BJ (cell line): ENCODE results near the gene HADHB. TPM values are rescaled to one million over a fixed set of nuclear protein-coding genes. Genes with fewer than 3 reads are reported as not detected.
A peak's percentile ranks its signal among the peaks of the same experiment; 100 is the strongest.

Experiments
- CTCF ChIA-PET: fragments of 350-600 bp; formaldehyde crosslinking; extraction: SDS; loops from one replicate; lab custom pipeline; 2021; ENCODE audit warnings: antibody characterized with exemption, inconsistent platforms; lab: Yijun Ruan, JAX
- POLR2A ChIA-PET: fragments of 300-600 bp; sonication (Branson Sonifier 250); formaldehyde crosslinking; extraction: SDS; loops from one replicate; lab custom pipeline; 2021; ENCODE audit warnings: antibody characterized with exemption; lab: Charles Lee
- DNase-seq: peaks from one replicate; pipeline ENCODE4 v3.0.0-alpha.2; 2011; ENCODE audit warnings: low read depth
- H3K27me3 ChIP-seq: 2 replicates; pipeline ENCODE4 v1.6.0; 2011; ENCODE audit warnings: low read length; ENCODE audit not compliant: control insufficient read depth, insufficient read depth
- H3K36me3 ChIP-seq: 2 replicates; pipeline ENCODE4 v1.5.1; 2011; ENCODE audit warnings: low read length; ENCODE audit not compliant: control insufficient read depth, insufficient read depth
- H3K4me3 ChIP-seq: 2 replicates; pipeline ENCODE4 v1.5.1; 2011; ENCODE audit warnings: low read depth, mild to moderate bottlenecking, control low read depth, low read length
- polyA minus RNA-seq: library from RNA; depleted of rRNA, polyadenylated mRNA; stranded (reverse); fragments of >200 nt; gene quantifications from 2 replicates; pipeline ENCODE4 v1.2.3, GENCODE V29; 2011; rRNA and poly(A)+ RNA removed
- polyA plus RNA-seq: library from polyadenylated mRNA; depleted of rRNA; stranded (reverse); fragments of >200 nt; gene quantifications from 2 replicates; pipeline ENCODE4 v1.2.3, GENCODE V29; 2011; rRNA removed
- TF ChIP-seq, protein P1 (sequence below): IDR thresholded peaks from 2 replicates; pipeline ENCODE4 v1.5.1; 2011; ENCODE audit warnings: low read depth, mild to moderate bottlenecking, control low read depth, inconsistent platforms, low read length, moderate library complexity; ENCODE audit not compliant: insufficient read depth

HADHB gene
- polyA plus RNA-seq (99.4 and 144 TPM in 2 replicates), polyA minus RNA-seq (69.6 and 92.9 TPM in 2 replicates)

DNA sequence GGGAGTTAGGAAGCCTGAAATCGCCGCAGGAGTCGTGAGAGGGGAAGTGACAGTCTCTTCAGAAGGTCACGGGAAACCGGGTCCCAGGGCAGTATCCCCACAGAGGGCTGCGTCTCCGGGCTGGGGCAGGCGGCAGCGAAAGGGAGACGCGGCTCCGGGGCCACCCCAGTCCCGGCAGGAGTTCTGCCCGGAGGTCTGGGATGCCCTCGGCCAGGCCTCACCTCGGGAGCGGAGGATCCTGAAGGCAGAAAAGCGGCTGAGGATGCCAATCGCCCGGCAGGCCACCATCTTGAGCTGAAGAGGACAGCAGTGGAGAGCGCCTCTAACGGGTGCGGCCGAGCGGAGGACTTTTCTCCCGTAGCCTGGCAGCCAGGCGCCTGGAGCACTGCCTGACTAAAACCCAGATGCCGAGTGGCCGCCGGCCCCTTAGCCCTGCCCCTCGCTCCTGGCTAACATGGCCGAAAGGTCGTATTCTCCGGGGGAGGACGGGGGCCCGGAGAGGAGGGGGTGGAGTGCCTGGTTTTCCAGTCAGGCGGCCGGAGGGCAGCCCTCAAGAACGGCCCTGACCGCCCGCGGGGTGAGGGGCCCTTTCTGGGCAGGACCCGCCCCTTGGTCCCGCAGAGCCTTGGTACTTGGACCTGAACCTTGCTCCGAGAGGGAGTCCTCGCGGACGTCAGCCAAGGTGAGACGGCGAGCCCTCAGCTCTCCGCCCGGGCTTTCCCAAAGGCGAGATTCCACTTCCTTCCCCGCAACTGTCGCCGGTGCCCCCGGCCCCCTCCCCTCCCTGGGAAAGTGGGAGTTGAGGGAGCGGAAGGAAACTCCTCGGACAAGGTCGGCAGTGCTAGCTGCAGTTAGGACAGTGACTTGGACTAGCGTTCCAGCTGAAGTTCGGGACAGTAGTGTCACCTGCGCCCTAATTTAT lies at the start of gene HADHB, which contains the start of gene HADHA:
HADHB (plus strand) TSS at position 631 of the 922 bp plus-strand sequence. CDS start 9,316 bp downstream, outside the sequence.
HADHA (minus strand) TSS at position 324 of the 922 bp plus-strand sequence; CDS start at position 288, 36 bp downstream.
- DNase-seq = peak; percentile 53
- POLR2A ChIA-PET = interaction anchor here (0.6 kb wide), 1 partner anchor 85 kb away, joined by 3 read pairs; no protein-coding TSS in a partner anchor
- H3K36me3 ChIP-seq = no peaks in the 10 kb centered on the region
- peak within 1 kb of the TSS; percentile 72 for H3K4me3 ChIP-seq
- H3K27me3 ChIP-seq = no peaks in the 10 kb centered on the region
- CTCF ChIA-PET = interaction anchor here (0.6 to 2.1 kb wide), 10 partner anchors 7 to 333 kb away, joined by 3 to 8 read pairs (median 3); no protein-coding TSS in a partner anchor
- TF ChIP-seq, protein P1, sequence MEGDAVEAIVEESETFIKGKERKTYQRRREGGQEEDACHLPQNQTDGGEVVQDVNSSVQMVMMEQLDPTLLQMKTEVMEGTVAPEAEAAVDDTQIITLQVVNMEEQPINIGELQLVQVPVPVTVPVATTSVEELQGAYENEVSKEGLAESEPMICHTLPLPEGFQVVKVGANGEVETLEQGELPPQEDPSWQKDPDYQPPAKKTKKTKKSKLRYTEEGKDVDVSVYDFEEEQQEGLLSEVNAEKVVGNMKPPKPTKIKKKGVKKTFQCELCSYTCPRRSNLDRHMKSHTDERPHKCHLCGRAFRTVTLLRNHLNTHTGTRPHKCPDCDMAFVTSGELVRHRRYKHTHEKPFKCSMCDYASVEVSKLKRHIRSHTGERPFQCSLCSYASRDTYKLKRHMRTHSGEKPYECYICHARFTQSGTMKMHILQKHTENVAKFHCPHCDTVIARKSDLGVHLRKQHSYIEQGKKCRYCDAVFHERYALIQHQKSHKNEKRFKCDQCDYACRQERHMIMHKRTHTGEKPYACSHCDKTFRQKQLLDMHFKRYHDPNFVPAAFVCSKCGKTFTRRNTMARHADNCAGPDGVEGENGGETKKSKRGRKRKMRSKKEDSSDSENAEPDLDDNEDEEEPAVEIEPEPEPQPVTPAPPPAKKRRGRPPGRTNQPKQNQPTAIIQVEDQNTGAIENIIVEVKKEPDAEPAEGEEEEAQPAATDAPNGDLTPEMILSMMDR = peak; percentile 41; the same call in 1 of the 2 replicates

DNA sequence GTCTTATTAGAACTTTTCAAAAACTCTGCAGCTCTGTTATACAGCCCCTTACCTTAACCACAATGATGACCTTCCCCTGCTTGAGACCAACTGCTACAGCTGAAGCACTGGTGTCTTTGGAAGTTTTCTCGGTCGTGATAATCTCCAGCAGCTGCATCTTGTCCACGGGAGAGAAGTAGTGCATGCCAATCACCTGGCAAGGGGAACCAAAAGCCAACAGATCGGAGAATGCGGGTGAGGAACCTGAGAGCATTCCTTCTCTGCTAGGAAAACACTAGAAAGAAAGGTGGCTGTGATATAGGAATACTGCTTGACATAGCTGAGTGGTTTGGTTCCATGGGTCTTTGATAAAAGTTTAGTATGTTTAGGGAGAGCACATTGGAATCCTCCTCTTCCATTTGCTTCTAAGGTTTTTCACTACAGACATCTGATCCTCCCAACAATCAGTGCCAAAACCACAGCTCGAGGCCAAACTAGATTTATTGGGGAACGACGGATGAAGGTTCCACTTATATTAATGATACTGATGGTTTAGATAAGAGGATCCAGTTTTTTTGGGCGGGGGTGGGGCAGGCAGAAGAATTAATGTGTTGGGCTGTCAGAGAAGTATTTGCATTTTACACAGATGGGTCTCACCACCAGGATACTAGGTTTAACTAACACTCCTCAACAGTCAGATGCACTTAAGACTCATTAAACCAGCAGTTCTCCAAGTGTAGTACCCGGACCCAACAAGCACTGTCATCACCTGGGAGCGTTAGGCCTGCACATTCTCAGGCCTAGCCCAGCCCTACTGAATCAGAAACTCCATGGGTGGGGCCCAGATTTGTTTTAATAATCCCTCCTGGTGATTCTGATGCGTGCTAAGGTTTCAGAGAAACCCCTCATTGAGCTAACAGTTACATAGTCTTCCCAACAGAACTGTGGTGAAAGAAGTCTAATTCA lies 49.4 kb upstream of the HADHB start:
- peaks cover 34% of the 10 kb centered on the region for H3K36me3 ChIP-seq
- H3K4me3 ChIP-seq = no peak overlapping the region
- no peak for DNase-seq
- TF ChIP-seq, protein P1 = no peak
- H3K27me3 ChIP-seq = no peaks in the 10 kb centered on the region
- POLR2A ChIA-PET = no interaction called here
- CTCF ChIA-PET = interaction anchor here (0.7 to 1.5 kb wide), 3 partner anchors 11 to 135 kb away, joined by 3 to 4 read pairs (median 4); no protein-coding TSS in a partner anchor

DNA sequence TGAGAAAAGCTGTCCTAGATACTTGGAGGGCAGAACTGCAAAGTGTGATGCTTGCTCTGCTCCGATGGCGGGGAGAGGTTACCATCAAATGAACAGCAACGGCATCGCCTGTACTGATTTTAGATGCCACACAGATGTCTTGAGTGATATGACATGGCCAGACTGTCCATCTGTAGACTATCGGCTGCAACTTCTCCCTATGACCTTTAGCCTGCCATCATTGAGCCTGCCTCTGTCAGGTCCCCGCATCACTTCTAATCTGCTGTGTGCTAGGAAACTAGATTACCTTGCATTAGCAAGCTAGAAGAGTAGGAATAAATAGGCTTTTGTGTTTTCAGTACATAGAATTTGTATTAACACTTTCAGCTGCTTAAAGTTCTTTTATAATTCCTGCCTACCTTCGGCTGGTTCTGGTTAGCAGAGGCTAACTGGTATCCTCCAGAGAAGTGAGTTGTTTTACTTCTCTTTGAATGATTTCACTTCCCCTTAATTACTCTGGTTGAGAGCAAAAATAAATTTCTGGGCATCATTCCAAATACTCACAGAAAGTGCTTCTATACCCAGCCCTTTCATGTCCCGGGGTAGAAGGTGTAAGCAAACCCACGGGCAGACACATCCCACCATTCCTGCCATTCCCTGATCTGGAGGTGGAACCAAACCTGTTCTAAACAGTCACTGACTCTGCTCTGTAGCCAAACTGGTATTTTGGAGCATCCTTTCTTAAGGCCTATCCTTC lies 47.9 kb upstream of the HADHB start:
- TF ChIP-seq, protein P1 = no peak
- no peak for DNase-seq
- POLR2A ChIA-PET = no interaction called here
- CTCF ChIA-PET = no interaction called here
- no peak overlapping the region for H3K4me3 ChIP-seq
- peaks cover 24% of the 10 kb centered on the region for H3K36me3 ChIP-seq
- no peaks in the 10 kb centered on the region for H3K27me3 ChIP-seq

DNA sequence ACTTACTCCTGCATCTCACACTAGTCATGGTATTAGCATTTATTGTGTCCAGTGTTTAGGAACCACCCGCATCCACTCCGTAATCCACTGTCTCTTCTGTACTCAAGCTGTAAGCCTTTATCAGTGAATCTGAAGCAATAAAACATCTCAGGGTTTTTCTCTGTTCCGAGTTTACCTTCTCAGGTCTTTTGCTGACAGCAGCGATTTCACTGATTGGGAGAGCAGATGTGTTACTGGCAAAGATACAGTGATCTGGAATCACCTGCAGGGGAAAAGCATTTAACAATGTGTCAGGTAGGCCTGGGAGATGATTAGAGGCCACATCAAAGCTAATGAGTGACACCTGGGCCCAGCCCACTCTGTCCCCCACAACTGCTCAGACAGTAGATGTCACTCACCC lies 47.2 kb upstream of the HADHB start:
- ChIA-PET POLR2A (no interaction called here), CTCF (interaction anchor here (1.0 kb wide), 1 partner anchor 10 kb away, joined by 3 read pairs; no protein-coding TSS in a partner anchor)
- TF ChIP-seq, protein P1 = no peak
- Histone ChIP-seq H3K4me3 (no peak overlapping the region), H3K27me3 (no peaks in the 10 kb centered on the region), H3K36me3 (peaks cover 26% of the 10 kb centered on the region)
- DNase-seq = no peak
